ENCODE measurements around the gene FBXL7.

DNA sequence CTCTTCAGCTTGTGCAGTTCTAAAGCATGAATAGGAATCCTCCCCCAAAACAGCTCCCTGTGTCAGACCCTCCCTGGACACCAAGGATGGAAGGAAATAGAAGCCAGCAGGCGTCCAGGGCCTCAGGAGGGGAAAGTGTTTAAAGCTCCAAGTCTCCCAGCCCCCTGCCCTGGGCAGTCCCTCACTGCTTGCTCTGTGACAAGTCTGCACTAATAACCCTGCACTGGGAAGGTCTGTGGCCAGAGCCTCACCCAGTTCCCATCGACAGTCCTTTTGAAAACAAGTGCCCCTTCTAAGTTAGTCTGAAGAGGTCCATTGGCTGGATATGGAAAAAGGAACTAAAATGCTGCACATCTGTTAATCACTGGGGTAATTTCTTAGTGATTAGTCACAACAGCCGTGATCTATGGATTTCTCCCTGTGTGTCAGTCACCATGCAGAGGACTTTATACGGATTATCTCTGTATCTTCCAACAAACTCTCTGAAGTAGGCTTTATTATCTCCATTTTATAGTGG lies 195.3 kb downstream of the FBXL7 start:
- TF ChIP-seq, protein P1, sequence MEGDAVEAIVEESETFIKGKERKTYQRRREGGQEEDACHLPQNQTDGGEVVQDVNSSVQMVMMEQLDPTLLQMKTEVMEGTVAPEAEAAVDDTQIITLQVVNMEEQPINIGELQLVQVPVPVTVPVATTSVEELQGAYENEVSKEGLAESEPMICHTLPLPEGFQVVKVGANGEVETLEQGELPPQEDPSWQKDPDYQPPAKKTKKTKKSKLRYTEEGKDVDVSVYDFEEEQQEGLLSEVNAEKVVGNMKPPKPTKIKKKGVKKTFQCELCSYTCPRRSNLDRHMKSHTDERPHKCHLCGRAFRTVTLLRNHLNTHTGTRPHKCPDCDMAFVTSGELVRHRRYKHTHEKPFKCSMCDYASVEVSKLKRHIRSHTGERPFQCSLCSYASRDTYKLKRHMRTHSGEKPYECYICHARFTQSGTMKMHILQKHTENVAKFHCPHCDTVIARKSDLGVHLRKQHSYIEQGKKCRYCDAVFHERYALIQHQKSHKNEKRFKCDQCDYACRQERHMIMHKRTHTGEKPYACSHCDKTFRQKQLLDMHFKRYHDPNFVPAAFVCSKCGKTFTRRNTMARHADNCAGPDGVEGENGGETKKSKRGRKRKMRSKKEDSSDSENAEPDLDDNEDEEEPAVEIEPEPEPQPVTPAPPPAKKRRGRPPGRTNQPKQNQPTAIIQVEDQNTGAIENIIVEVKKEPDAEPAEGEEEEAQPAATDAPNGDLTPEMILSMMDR (IDR thresholded peaks at IDR 0.05; ENCODE audit: borderline replicate concordance, extremely low read depth, low read length, poor library complexity, severe bottlenecking), result no peak
- no peak for TF ChIP-seq EZH2 (IDR thresholded peaks at IDR 0.05; ENCODE audit: borderline replicate concordance, low read depth, low read length, severe bottlenecking)

Data from DND-41 (cell line).